Fibroblast of mammary gland (primary cell): ENCODE data around the gene LAMA2.

ENCODE experiments used
- DNase-seq: peaks from one replicate; pipeline ENCODE4 v3.0.0-alpha.2; 2010; ENCODE audit warnings: low read depth
- H3K4me3 ChIP-seq: 2 replicates; pipeline ENCODE4 v1.5.1; 2011; ENCODE audit warnings: low read depth, mild to moderate bottlenecking, low read length, moderate library complexity; ENCODE audit not compliant: control insufficient read depth
- CTCF ChIP-seq: conservative IDR thresholded peaks from 2 replicates; pipeline ENCODE4 v1.5.1; 2011; ENCODE audit warnings: low read depth, low read length, inconsistent platforms; ENCODE audit not compliant: control insufficient read depth, insufficient read depth

LAMA2 gene

GRCh38 chr6:129444683-129445082 lies 561.7 kb downstream of the LAMA2 start:
- TF ChIP-seq CTCF: no peak
- no peak for DNase-seq
- H3K4me3 ChIP-seq: no peak overlapping the region

- no peak for TF ChIP-seq CTCF
- H3K4me3 ChIP-seq: no peak overlapping the region
- DNase-seq: no peak
Measured at GRCh38 chr6:129446272-129447197, 563.6 kb downstream of the LAMA2 start.

GRCh38 chr6:129447198-129447565 lies 564.2 kb downstream of the LAMA2 start:
- no peak for DNase-seq
- no peak for TF ChIP-seq CTCF
- H3K4me3 ChIP-seq: no peak overlapping the region

GRCh38 chr6:129448965-129449364 lies 566.0 kb downstream of the LAMA2 start:
- no peak for TF ChIP-seq CTCF
- DNase-seq: no peak
- H3K4me3 ChIP-seq: no peak overlapping the region

GRCh38 chr6:129451187-129451586 lies 568.2 kb downstream of the LAMA2 start:
- TF ChIP-seq CTCF: no peak
- DNase-seq: no peak
- H3K4me3 ChIP-seq: no peak overlapping the region

GRCh38 chr6:129453073-129453472 lies 570.1 kb downstream of the LAMA2 start:
- TF ChIP-seq CTCF: no peak
- no peak for DNase-seq
- no peak overlapping the region for H3K4me3 ChIP-seq
